SK-N-MC (cell line): Measurements from ENCODE around the gene CAVIN1.

Experiments used
- EZH2 ChIP-seq: fragments of 200-600 bp; sonication (generic); IDR thresholded peaks from one replicate; pipeline ENCODE4 v1.6.1; 2017; ENCODE audit warnings: antibody characterized with exemption
- POLR2AphosphoS5 ChIP-seq: IDR thresholded peaks from 2 replicates; pipeline ENCODE4 v1.6.1; 2012; ENCODE audit warnings: mild to moderate bottlenecking, low read depth, low read length, borderline replicate concordance

GRCh38 chr17:42428141-42428944, 5.3 kb upstream of the CAVIN1 start:
- no peak for TF ChIP-seq EZH2
- TF ChIP-seq POLR2AphosphoS5 = no peak
